Measurements from ENCODE around the gene GGT7.

GRCh38 chr20:34797012-34797995 is 75.4 kb downstream of the GGT7 start:
- TF ChIP-seq EZH2 (IDR thresholded peaks at IDR 0.05; ENCODE audit: low read length, unreplicated experiment), result no peak
- no peak for TF ChIP-seq CTCF (conservative IDR thresholded peaks at IDR 0.05; ENCODE audit: low read depth, low read length)

Measured in PC-3 (cell line).